ENCODE data around the gene IQCF6. TPM values are rescaled to one million over a fixed set of nuclear protein-coding genes. Genes with fewer than 3 reads are reported as not detected.
"Not testable (repeated sequence)": the region's sequence is repeated elsewhere in the genome, so short reads cannot be mapped to it uniquely, and the experiment has no call there.

Gene IQCF6
- total and polyA plus RNA-seq, 11 donors, result not detected

GRCh38 chr3:51792206-51792605, 13.2 kb upstream of the IQCF6 start:
- H3K9me3 ChIP-seq, result no peaks in the 10 kb centered on the region

GRCh38 chr3:51789437-51789836, 10.4 kb upstream of the IQCF6 start:
- Histone ChIP-seq H3K9me3 (no peaks in the 10 kb centered on the region), H3K36me3 (no peaks in the 10 kb centered on the region), H3K4me3 (no peak overlapping the region), H3K4me1 (no peaks in the 10 kb centered on the region), H3K27ac (no peak overlapping the region), H3K27me3 (peaks cover 0 to 3% (median 0%) of the 10 kb centered on the region in 9 donors)
- intact Hi-C loops (cut with DNase I), result no loop called here
- ATAC-seq (no peak), DNase-seq (no peak)
- no peak for TF ChIP-seq CTCF (IDR thresholded peaks at IDR 0.05)
- no peak for TF ChIP-seq POLR2A (IDR thresholded peaks at IDR 0.05)
- WGBS, 4 donors, result 86 to 100% (median 93%) methylated on average over 1 of the region's 1 CpG

More at GRCh38 chr3:51792206-51792605, 13.2 kb upstream of the IQCF6 start:
- WGBS, 4 donors, result 80 to 94% (median 84%) methylated on average over 7 of the region's 7 CpGs
- Histone ChIP-seq H3K4me1 (no peaks in the 10 kb centered on the region), H3K36me3 (no peaks in the 10 kb centered on the region), H3K27me3 (peaks cover 0 to 20% (median 3%) of the 10 kb centered on the region in 9 donors), H3K27ac (no peak overlapping the region), H3K4me3 (no peak overlapping the region)
- ATAC-seq (no peak), DNase-seq (no peak)
- TF ChIP-seq POLR2A (IDR thresholded peaks at IDR 0.05) (no peak), CTCF (IDR thresholded peaks at IDR 0.05) (no peak)
- intact Hi-C loops (cut with DNase I), result loop anchor here in 2 of 10 donors (10.0 kb wide), 2 partner anchors 67 to 77 kb away; no protein-coding TSS in a partner anchor

GRCh38 chr3:51787576-51787975, 8.5 kb upstream of the IQCF6 start:
- H3K4me1 ChIP-seq; H3K27ac ChIP-seq; intact Hi-C loops (cut with DNase I); H3K4me3 ChIP-seq; H3K36me3 ChIP-seq; DNase-seq; H3K9me3 ChIP-seq; ATAC-seq; H3K27me3 ChIP-seq: not testable (repeated sequence)

GRCh38 chr3:51786267-51786666, 7.2 kb upstream of the IQCF6 start:
- H3K27ac ChIP-seq, result no peak overlapping the region
- TF ChIP-seq CTCF (IDR thresholded peaks at IDR 0.05) (no peak), POLR2A (IDR thresholded peaks at IDR 0.05) (no peak)
- intact Hi-C loops (cut with DNase I), result no loop called here
- WGBS, 4 donors, result 52 to 68% (median 64%) methylated on average over 2 of the region's 2 CpGs
- no peaks in the 10 kb centered on the region for H3K9me3 ChIP-seq
- no peak for ATAC-seq
- no peak overlapping the region for H3K4me3 ChIP-seq
- peaks cover 0 to 3% (median 0%) of the 10 kb centered on the region in 9 donors for H3K27me3 ChIP-seq
- H3K36me3 ChIP-seq, result no peaks in the 10 kb centered on the region
- H3K4me1 ChIP-seq, result no peaks in the 10 kb centered on the region
- no peak for DNase-seq

- Histone ChIP-seq H3K4me3 (no peak overlapping the region), H3K27me3 (peaks cover 0 to 6% (median 0%) of the 10 kb centered on the region in 9 donors), H3K36me3 (no peaks in the 10 kb centered on the region), H3K27ac (no peak overlapping the region), H3K4me1 (peaks cover 0 to 11% (median 0%) of the 10 kb centered on the region in 12 donors), H3K9me3 (no peaks in the 10 kb centered on the region)
- WGBS, 4 donors, result 83 to 97% (median 92%) methylated on average over 7 to 17 of the region's 17 CpGs
- ATAC-seq, result peak in 1 of 4 donors; percentile 25
- intact Hi-C loops (cut with DNase I), result no loop called here
- no peak for DNase-seq
- TF ChIP-seq CTCF (IDR thresholded peaks at IDR 0.05) (no peak), POLR2A (IDR thresholded peaks at IDR 0.05) (no peak)
These were observed 483 bp downstream of the IQCF6 start for GRCh38 chr3:51778554-51778953.

All from heart left ventricle (tissue), 16 donors.